HAP-1 (cell line): ENCODE results near the gene PRPF6.

ENCODE experiments used
- DNase-seq, 2 experiments: peaks; one replicate each; pipeline ENCODE4 v3.0.0-alpha.2; 2016 to 2020; ENCODE audit warnings: low spot score in 2 of 2
- H3K27me3 ChIP-seq: fragments of 250-450 bp; sonication (Bioruptor Pico); 2 replicates; pipeline ENCODE4 v1.5.1; 2020; ENCODE audit warnings: low read depth, mild to moderate bottlenecking, moderate library complexity
- H3K36me3 ChIP-seq: fragments of 250-450 bp; sonication (Bioruptor Pico); replicated peaks from 2 replicates; pipeline ENCODE4 v1.5.1; 2020; ENCODE audit warnings: mild to moderate bottlenecking
- H3K4me1 ChIP-seq: fragments of 250-450 bp; sonication (Bioruptor Pico); 2 replicates; pipeline ENCODE4 v1.5.1; 2020; ENCODE audit warnings: mild to moderate bottlenecking
- H3K4me3 ChIP-seq: fragments of 250-450 bp; sonication (Bioruptor Pico); 2 replicates; pipeline ENCODE4 v1.5.1; 2020; ENCODE audit warnings: mild to moderate bottlenecking, moderate library complexity
- H3K9me3 ChIP-seq: fragments of 250-450 bp; sonication (Bioruptor Pico); 2 replicates; pipeline ENCODE4 v1.5.1; 2020; ENCODE audit warnings: mild to moderate bottlenecking, moderate library complexity
- in situ Hi-C: fragments of 300-500 bp; cut with MboI; formaldehyde crosslinking; loops from 3 replicates; pipeline ENCODE4 v1.14.3; 2020; ENCODE audit warnings: low sequenced_read_pairs, inconsistent platforms, mixed read lengths

The PRPF6 gene

DNA sequence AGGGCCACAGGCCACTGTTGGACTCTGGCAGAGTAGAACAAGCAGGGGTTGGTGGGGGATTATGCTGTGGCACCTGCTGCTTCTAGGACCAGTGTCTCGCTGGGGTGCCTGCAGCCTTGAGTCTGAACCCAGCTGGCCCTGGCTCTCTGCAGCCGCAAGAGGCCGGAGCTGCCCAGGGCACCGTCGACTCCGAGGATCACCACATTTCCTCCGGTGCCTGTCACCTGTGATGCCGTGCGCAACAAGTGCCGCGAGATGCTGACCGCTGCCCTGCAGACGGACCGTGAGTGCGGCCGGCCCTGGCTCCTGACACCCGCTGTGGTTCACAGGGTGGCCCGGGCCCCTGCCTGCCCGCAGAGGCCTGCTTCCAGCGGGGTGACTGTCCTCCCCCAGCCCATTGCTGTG, 88.3 kb downstream of the PRPF6 start:
- H3K27me3 ChIP-seq, result no peaks in the 10 kb centered on the region
- no peak overlapping the region for H3K4me3 ChIP-seq
- H3K4me1 ChIP-seq, result no peaks in the 10 kb centered on the region

DNA sequence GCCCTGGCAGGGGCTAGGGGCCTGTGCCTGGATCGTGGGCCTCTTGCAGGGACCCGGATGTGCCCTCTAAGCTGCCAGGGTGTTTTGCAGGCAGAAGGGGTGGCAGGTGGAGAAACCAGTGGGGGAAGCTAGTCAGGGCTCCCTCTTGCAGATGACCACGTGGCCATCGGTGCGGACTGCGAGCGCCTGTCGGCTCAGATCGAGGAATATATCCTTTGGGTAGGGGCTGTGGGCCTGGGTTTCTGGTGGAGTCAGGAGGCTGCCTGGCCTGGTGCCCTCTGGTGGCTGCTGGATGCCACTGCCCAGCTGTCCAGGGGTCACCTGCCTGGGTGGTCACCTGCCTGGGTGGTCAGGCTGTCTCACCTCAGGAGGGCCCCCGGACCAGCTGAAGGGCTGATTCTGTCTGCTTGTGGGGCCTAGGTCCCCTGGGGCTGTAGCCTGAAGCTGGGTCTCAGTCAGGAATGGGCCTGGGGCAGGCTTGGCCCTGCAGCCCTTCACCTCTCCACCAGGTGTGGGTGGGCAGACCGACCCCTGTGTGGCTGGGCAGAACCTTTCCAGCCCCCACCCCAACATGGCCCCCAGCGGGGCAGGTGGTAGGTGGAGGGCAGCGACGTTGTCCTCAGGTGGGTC, 88.8 kb downstream of the PRPF6 start:
- DNase-seq, result peak in 1 of 2 experiments; percentile 68
- in situ Hi-C loops, result no loop called here
- Histone ChIP-seq H3K9me3 (no peaks in the 10 kb centered on the region), H3K4me1 (no peaks in the 10 kb centered on the region), H3K4me3 (no peak overlapping the region), H3K36me3 (peaks cover 2% of the 10 kb centered on the region; the same call in 1 of the 2 replicates), H3K27me3 (no peaks in the 10 kb centered on the region)

More for the DNA sequence above, 88.3 kb downstream of the PRPF6 start:
- Histone ChIP-seq H3K9me3 (no peaks in the 10 kb centered on the region), H3K36me3 (peaks cover 2% of the 10 kb centered on the region; the same call in 1 of the 2 replicates)
- in situ Hi-C loops, result no loop called here
- DNase-seq, result no peak

DNA sequence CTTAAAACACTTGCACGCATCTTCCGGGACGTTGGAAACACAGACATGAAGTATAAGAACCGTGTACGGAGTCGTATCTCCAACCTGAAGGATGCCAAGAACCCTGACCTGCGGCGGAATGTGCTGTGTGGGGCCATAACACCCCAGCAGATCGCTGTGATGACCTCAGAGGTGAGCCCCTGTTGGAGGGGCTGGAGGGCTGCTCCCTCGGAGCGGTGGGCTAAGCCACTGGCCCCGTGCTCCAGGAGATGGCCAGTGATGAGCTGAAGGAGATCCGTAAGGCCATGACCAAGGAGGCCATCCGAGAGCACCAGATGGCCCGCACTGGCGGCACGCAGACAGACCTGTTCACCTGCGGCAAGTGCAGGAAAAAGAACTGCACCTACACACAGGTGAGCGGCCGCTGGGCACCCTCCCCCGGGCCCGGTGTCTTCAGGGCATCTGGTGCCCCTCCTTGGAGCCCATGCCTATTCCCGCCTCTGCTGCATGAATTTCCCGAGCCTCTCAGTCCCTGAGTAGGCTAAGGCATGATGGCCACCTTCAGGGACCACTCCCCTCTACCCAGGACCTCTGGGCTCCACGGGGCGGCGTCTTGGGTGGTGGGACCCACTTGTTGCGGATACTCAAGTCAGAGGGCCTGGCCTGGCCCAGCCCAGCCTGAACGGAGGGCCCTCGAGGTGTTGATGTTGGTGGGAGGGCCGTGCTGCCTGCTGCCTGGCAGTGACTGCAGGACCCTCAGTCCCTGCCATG, 89.5 kb downstream of the PRPF6 start:
- no peak for DNase-seq

GRCh38 chr20:64071341-64072332, 90.7 kb downstream of the PRPF6 start:
- H3K36me3 ChIP-seq, result peaks cover 2% of the 10 kb centered on the region; the same call in 1 of the 2 replicates
- H3K27me3 ChIP-seq, result no peaks in the 10 kb centered on the region
- no peak overlapping the region for H3K4me3 ChIP-seq
- in situ Hi-C loops, result no loop called here
- H3K4me1 ChIP-seq, result no peaks in the 10 kb centered on the region
- H3K9me3 ChIP-seq, result no peaks in the 10 kb centered on the region
- no peak for DNase-seq

More for the DNA sequence above, 89.5 kb downstream of the PRPF6 start:
- no peak overlapping the region for H3K4me3 ChIP-seq
- H3K9me3 ChIP-seq, result no peaks in the 10 kb centered on the region
- H3K36me3 ChIP-seq, result peaks cover 2% of the 10 kb centered on the region; the same call in 1 of the 2 replicates
- no peaks in the 10 kb centered on the region for H3K4me1 ChIP-seq
- in situ Hi-C loops, result no loop called here
- H3K27me3 ChIP-seq, result no peaks in the 10 kb centered on the region

DNA sequence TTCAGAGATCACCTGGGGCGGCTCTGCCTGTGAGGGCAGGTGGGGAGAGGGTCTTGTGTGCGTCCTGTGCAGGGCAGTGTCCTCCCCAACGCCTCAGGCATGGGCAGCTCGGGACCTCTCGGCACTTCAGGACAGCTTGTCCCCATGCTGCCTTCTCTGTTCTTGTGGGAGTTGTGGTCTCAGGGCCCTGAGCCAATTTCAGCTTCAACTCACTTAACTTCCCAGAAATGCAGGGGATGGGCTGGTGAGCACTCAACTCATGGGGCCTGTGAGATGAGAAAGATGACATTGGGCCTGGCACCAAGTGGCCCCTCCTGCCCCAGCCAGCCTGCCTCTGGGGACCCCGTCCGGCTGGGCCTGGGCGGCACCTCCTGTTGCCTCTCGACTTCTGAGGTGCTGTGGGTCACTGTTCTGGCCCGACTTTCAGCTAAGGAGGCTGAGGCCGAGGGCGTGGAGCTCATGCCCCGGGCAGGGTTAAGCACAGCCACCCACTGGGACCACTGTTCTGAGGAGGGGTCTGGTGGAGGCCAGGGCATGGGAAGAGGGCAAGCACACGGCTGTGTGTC, 91.6 kb downstream of the PRPF6 start:
- Histone ChIP-seq H3K9me3 (no peaks in the 10 kb centered on the region), H3K4me3 (no peak overlapping the region), H3K27me3 (no peaks in the 10 kb centered on the region), H3K4me1 (no peaks in the 10 kb centered on the region), H3K36me3 (peaks cover 2% of the 10 kb centered on the region; the same call in 1 of the 2 replicates)
- DNase-seq, result no peak
- in situ Hi-C loops, result no loop called here

DNA sequence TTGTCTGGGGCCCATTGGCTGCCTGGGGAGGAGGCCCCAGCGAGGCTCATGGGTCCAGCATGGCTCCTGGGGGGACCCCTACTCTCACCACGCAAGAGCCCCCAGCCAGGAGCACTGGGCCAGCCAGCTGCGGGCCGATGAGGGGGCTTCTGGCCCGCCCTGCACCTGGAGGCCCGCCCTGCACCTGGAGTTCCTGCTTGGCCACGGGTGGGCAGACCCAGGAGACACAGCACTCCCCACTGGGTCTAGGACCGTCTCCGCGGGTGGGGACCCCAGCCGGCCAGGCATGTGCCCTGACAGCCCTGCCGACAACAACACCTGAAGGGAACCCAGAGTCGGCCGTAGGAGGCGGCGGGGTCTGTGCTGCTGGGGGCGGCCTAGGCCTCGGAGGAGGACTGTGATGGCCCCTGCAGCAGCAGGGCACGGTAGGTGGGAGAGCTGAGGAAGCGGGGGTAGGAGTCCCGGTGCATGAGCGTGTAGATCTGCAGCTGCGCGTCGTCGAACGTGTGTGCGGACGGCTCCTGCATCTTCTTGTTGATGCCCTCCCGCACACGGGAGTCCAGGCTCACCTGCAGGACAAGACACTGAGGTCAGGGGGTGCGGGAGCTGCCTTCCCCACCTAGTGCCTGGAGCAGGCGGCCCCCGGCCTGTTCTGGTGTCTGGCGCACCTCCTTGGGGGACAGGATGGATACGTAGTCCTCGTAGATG, 92.7 kb downstream of the PRPF6 start:
- no peaks in the 10 kb centered on the region for H3K9me3 ChIP-seq
- peaks cover 2% of the 10 kb centered on the region; the same call in 1 of the 2 replicates for H3K36me3 ChIP-seq
- H3K4me1 ChIP-seq, result peaks cover 4% of the 10 kb centered on the region
- no peak overlapping the region for H3K4me3 ChIP-seq
- no peak for DNase-seq
- no peaks in the 10 kb centered on the region for H3K27me3 ChIP-seq
- in situ Hi-C loops, result no loop called here

DNA sequence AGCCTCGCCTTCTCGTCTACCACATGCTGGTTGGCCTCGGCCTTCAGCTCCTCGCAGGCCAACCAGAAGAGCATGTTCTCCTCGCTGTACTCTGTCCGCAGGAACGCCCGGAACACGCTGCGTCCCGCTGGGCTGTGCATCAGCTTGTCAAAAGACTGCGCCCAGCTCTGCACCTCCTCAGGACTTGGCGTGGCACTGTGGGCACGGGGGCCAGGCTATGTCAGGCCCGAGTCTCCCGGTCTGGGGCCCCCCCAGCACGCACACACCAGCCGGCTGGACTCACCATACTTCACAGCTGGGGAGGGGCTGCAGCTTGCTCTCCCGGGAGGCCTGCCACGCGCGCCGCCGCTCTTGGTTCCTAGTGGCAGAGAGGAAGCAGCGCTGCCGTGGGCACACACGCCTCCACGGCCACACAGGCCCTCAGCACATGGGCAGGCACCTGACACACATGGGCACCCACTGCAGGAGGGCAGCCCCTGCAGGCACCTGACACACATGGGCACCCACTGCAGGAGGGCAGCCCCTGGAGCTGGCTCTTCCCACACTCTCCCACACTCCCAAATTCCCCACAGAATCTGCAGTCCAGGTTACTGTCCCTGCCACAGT, 93.4 kb downstream of the PRPF6 start:
- no peak overlapping the region for H3K4me3 ChIP-seq
- H3K27me3 ChIP-seq, result no peaks in the 10 kb centered on the region
- in situ Hi-C loops, result no loop called here
- H3K9me3 ChIP-seq, result no peaks in the 10 kb centered on the region
- DNase-seq, result no peak
- H3K36me3 ChIP-seq, result peaks cover 2% of the 10 kb centered on the region; the same call in 1 of the 2 replicates
- peaks cover 7% of the 10 kb centered on the region for H3K4me1 ChIP-seq

DNA sequence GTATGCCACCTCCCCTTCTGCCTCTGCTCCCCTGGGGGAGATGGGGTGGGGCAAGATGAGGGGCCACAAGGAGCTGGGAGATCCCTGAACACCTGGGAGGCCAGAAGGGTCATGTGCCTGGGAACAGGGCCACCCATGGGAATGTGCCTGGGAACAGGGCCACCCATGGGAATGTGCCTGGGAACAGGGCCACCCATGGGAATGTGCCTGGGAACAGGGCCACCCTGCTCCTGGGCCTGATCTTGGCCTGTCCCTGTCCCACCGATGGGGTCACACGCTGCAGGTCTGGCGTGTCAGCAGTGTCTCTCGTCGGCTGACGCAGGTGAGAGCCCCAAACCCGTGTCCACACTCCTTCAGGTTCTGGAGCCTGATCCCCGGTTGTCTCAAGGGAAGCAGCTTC, 94.0 kb downstream of the PRPF6 start:
- H3K4me1 ChIP-seq, result peaks cover 7% of the 10 kb centered on the region
- H3K36me3 ChIP-seq, result peaks cover 2% of the 10 kb centered on the region; the same call in 1 of the 2 replicates
- no peak for DNase-seq
- no peaks in the 10 kb centered on the region for H3K27me3 ChIP-seq
- no peak overlapping the region for H3K4me3 ChIP-seq
- H3K9me3 ChIP-seq, result no peaks in the 10 kb centered on the region
- in situ Hi-C loops, result no loop called here

- H3K27me3 ChIP-seq, result no peaks in the 10 kb centered on the region
- H3K9me3 ChIP-seq, result no peaks in the 10 kb centered on the region; the same call in 1 of the 2 replicates
- H3K4me3 ChIP-seq, result no peak overlapping the region
- in situ Hi-C loops, result no loop called here
- H3K4me1 ChIP-seq, result peaks cover 12% of the 10 kb centered on the region
- H3K36me3 ChIP-seq, result peaks cover 2% of the 10 kb centered on the region; the same call in 1 of the 2 replicates
- no peak for DNase-seq
Observed at GRCh38 chr20:64075556-64075955, 94.6 kb downstream of the PRPF6 start.

DNA sequence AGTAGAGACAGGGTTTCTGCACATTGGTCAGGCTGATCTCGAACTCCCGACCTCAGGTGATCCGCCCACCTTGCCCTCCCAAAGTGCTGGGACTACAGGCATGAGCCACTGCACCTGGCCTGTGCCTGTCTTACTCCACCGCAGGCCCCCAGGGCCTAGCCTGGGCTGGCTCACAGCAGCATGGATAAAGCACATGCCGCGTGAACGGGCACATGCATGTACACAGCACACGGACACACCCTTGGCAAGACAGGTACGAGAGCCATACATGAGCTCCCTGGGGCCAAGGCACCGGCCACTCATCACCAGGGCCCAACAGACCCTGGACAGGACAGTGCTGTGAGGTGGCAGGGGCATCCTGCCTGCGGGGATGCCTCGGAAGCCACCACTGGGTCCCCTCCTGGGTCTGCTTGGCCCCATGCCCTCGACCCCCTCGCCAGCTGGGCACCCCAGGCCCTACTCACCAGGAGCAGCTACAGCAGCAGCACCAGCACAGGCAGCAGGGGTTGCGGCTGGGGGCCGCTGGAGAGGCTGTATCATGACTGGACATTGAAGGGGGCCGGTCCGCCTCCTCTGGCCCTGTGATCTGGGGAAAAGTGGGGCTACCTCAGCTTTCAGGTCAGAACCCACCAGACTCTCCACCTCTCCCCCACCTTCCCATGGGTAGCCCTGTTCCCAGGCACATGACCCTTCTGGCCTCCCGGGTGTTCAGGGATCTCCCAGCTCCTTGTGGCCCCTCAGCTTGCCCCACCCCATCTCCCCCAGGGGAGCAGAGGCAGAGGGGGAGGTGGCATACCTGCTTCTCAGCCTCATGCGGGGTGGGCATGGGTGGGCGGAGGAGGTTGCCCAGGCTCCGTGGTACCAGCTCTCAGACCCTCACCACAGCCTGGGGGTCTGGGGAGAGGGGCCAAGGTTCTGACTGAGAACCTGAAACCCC, 95.4 kb downstream of the PRPF6 start:
- Histone ChIP-seq H3K4me3 (no peak overlapping the region), H3K27me3 (no peaks in the 10 kb centered on the region)
- in situ Hi-C loops, result no loop called here

DNA sequence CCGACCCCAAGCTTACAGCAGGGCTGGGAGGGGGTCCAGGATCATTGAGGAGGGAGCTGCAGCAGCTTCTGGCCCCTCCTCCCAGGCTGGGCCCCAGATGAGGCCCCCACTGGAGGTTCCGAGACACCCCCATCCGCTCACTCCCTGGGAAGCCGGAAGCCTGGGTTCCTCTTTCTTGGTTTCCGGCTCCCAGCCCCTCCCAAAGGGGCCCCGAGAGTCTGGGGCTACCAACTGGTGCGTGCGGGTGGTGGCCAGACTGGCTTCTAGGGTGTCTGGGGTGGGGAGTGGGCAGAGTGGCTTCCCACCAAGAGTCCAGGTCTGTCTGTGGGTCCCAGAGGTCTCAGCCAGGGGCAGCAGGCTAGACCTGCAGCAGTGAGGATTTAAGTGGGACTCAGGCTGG, 96.2 kb downstream of the PRPF6 start:
- no peak for DNase-seq
- in situ Hi-C loops, result no loop called here
- no peaks in the 10 kb centered on the region for H3K27me3 ChIP-seq
- peaks cover 12% of the 10 kb centered on the region for H3K4me1 ChIP-seq
- no peaks in the 10 kb centered on the region; the same call in 1 of the 2 replicates for H3K9me3 ChIP-seq
- peaks cover 2% of the 10 kb centered on the region; the same call in 1 of the 2 replicates for H3K36me3 ChIP-seq
- no peak overlapping the region for H3K4me3 ChIP-seq

More for the DNA sequence above, 95.4 kb downstream of the PRPF6 start:
- DNase-seq, result no peak
- Histone ChIP-seq H3K36me3 (peaks cover 2% of the 10 kb centered on the region; the same call in 1 of the 2 replicates), H3K4me1 (peaks cover 12% of the 10 kb centered on the region), H3K9me3 (no peaks in the 10 kb centered on the region; the same call in 1 of the 2 replicates)
